OCI-LY3 (cell line): ENCODE measurements around the gene HDAC8.

ENCODE experiments used
- H2AFZ ChIP-seq: fragments of 200-600, 300-600 bp; shearing (Covaris generic); 2 replicates; pipeline ENCODE4 v1.6.0; 2014; ENCODE audit warnings: antibody characterized with exemption, low read depth, low read length
- H3K27ac ChIP-seq: fragments of 200-600, 300-600 bp; sonication (generic); 2 replicates; pipeline ENCODE4 v1.5.1; 2014; ENCODE audit warnings: mild to moderate bottlenecking, low read length, moderate library complexity, mixed read lengths
- H3K27me3 ChIP-seq: fragments of 200-600, 300-600 bp; sonication (generic); 2 replicates; pipeline ENCODE4 v1.6.1; 2014; ENCODE audit warnings: low read depth, low read length, mixed read lengths
- H3K36me3 ChIP-seq: fragments of 200-600, 300-600 bp; sonication (generic); replicated peaks from 2 replicates; pipeline ENCODE3; 2014; ENCODE audit warnings: low read depth, low read length, mixed read lengths
- H3K4me1 ChIP-seq: fragments of 300-600, 200-600 bp; sonication (generic); 2 replicates; pipeline ENCODE4 v1.6.1; 2014; ENCODE audit warnings: low read length, mixed read lengths
- H3K4me2 ChIP-seq: fragments of 200-600, 300-600 bp; sonication (generic); 2 replicates; pipeline ENCODE4 v1.6.1; 2014; ENCODE audit warnings: low read length, mixed read lengths
- H3K4me3 ChIP-seq: fragments of 300-600, 200-600 bp; sonication (generic); 2 replicates; pipeline ENCODE4 v1.5.1; 2014; ENCODE audit warnings: antibody characterized with exemption, mild to moderate bottlenecking, low read length, moderate library complexity
- H3K79me2 ChIP-seq: fragments of 300-600, 200-600 bp; shearing (Covaris generic); 2 replicates; pipeline ENCODE4 v1.6.1; 2014; ENCODE audit warnings: mild to moderate bottlenecking, low read length, mixed read lengths
- H3K9ac ChIP-seq: fragments of 300-600, 200-600 bp; shearing (Covaris generic); 2 replicates; pipeline ENCODE4 v1.6.0; 2014; ENCODE audit warnings: mild to moderate bottlenecking, low read length, moderate library complexity
- H3K9me3 ChIP-seq: fragments of 200-600, 300-600 bp; shearing (Covaris generic); 2 replicates; pipeline ENCODE4 v1.6.1; 2014; ENCODE audit warnings: low read length, mixed read lengths; ENCODE audit not compliant: insufficient read depth
- H4K20me1 ChIP-seq: fragments of 200-600, 300-600 bp; sonication (generic); 2 replicates; pipeline ENCODE4 v1.6.1; 2016; ENCODE audit warnings: low read length, mixed read lengths; ENCODE audit not compliant: insufficient read depth
- EZH2phosphoT487 ChIP-seq: fragments of 200-600 bp; shearing (Covaris generic); IDR thresholded peaks from 2 replicates; pipeline ENCODE4 v1.6.1; 2018; ENCODE audit warnings: antibody characterized with exemption, mixed run types, low read depth
- TF ChIP-seq, protein P1 (sequence below): fragments of 200-600, 300-600 bp; sonication (generic); IDR thresholded peaks from 2 replicates; pipeline ENCODE4 v1.5.1; 2014; ENCODE audit warnings: antibody characterized with exemption, low read length, low read depth

The HDAC8 gene

DNA sequence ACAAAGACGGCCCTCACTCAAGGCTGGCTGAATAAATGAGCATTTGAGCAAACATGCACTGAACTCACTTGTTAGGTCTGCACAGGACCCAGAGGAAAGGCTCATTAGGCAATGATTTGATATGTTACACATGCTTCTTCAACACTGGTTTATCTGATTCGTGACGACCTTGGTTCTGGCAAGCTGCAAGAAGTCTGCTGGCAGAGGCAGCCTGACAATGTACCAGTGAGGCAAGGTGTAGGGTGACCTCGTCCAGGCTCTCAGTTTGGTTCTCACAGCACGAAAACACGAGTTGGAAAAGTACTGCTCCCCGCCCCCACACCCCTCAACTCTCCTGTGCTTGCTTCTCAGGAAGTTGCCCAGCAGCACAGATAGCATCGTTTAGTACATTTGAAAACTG lies 203.8 kb downstream of the HDAC8 start:
- no peak for TF ChIP-seq EZH2phosphoT487
- TF ChIP-seq, protein P1, sequence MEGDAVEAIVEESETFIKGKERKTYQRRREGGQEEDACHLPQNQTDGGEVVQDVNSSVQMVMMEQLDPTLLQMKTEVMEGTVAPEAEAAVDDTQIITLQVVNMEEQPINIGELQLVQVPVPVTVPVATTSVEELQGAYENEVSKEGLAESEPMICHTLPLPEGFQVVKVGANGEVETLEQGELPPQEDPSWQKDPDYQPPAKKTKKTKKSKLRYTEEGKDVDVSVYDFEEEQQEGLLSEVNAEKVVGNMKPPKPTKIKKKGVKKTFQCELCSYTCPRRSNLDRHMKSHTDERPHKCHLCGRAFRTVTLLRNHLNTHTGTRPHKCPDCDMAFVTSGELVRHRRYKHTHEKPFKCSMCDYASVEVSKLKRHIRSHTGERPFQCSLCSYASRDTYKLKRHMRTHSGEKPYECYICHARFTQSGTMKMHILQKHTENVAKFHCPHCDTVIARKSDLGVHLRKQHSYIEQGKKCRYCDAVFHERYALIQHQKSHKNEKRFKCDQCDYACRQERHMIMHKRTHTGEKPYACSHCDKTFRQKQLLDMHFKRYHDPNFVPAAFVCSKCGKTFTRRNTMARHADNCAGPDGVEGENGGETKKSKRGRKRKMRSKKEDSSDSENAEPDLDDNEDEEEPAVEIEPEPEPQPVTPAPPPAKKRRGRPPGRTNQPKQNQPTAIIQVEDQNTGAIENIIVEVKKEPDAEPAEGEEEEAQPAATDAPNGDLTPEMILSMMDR, result no peak
- Histone ChIP-seq H3K27ac (no peak overlapping the region), H2AFZ (no peak overlapping the region), H3K4me1 (peaks cover 14% of the 10 kb centered on the region), H3K9me3 (no peaks in the 10 kb centered on the region), H4K20me1 (no peaks in the 10 kb centered on the region), H3K27me3 (no peaks in the 10 kb centered on the region), H3K36me3 (no peaks in the 10 kb centered on the region), H3K79me2 (no peaks in the 10 kb centered on the region), H3K4me2 (no peak overlapping the region), H3K9ac (no peak overlapping the region), H3K4me3 (no peak overlapping the region)

DNA sequence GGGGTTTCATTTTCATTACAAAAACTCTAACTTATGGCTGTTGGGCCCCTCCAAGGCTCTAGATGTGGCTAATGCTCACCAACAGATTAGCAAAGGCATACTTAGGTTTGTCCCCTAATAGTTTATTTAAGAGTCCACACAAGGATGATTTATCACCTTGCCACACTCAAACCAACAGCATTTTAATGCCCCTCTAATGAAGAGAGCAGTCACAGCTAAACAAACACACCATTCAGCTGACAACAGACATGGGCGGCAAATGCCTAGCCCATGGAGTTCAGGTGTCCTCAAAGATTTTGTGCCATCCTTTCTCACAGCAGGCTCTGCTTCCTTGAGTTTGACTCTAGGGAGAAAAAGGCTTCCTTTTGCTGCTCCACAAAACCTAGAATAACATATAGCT lies 205.1 kb downstream of the HDAC8 start:
- H2AFZ ChIP-seq, result no peak overlapping the region

DNA sequence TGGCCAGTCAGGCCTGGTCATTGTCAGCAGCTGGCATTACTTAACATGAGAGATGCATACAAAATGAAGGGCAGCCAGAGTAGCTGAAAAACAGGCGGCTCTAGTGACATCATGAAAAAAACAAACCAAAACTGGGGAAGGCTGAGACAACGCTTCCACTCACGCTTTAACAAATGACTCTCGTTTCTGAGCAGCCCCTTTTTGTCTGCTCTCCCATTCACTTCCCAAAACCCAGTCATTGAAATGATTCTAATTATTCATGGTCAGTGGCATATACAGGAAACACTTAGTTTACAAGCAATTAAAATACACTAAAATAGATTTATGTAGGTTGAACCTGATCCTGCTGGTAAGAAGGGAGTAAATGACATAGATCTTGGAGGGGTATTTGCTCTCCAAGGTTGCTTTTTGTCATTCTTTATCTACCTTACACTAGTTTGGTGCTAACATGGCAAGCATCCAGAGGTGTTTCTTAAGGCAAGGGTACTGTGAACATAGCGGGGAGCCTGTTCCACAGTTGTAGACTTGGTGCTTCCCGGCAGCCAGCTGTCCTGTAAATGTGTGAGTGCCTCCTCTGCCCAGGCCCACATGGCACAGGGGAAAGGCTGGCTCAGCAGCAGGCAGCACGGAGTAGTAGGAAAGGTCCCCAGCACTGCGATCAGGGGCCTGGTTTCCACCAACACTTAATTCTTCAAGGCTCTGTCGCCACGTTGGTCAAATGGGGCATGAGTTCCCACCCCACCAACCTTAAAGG lies 205.8 kb downstream of the HDAC8 start:
- Histone ChIP-seq H3K27me3 (no peaks in the 10 kb centered on the region), H3K4me2 (no peak overlapping the region), H3K36me3 (no peaks in the 10 kb centered on the region), H3K9ac (no peak overlapping the region), H4K20me1 (no peaks in the 10 kb centered on the region), H3K9me3 (no peaks in the 10 kb centered on the region), H3K4me3 (no peak overlapping the region), H3K27ac (no peak overlapping the region), H3K79me2 (no peaks in the 10 kb centered on the region), H3K4me1 (peaks cover 11% of the 10 kb centered on the region), H2AFZ (no peak overlapping the region)
- TF ChIP-seq, protein P1, result no peak
- no peak for TF ChIP-seq EZH2phosphoT487

More for the DNA sequence above, 205.1 kb downstream of the HDAC8 start:
- Histone ChIP-seq H3K4me2 (no peak overlapping the region), H3K9me3 (no peaks in the 10 kb centered on the region), H3K27ac (no peak overlapping the region), H3K79me2 (no peaks in the 10 kb centered on the region), H4K20me1 (no peaks in the 10 kb centered on the region), H3K36me3 (no peaks in the 10 kb centered on the region), H3K9ac (no peak overlapping the region), H3K4me1 (peaks cover 14% of the 10 kb centered on the region), H3K4me3 (no peak overlapping the region), H3K27me3 (no peaks in the 10 kb centered on the region)
- no peak for TF ChIP-seq EZH2phosphoT487
- TF ChIP-seq, protein P1, result no peak

DNA sequence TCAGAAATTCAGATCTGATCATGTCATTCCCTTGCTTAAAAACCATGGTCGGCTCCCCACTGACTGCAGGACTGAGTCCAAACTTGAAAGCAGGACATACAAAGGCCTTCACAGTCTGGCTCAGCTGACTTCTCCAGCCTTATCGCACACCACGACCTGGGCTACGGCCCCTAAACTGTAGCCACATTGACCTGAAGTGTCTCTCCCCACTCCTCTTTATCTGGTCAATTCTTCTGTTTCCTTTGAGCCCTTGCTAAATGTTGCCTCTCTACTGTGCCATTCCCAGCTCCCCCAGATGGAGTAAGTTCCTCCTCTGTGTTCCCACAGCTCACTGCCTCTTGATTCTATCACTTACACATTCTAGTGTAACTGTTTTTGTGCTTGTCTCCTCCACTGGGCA lies 206.5 kb downstream of the HDAC8 start:
- no peak for TF ChIP-seq EZH2phosphoT487
- TF ChIP-seq, protein P1, result no peak
- H3K27me3 ChIP-seq, result no peaks in the 10 kb centered on the region
- H3K27ac ChIP-seq, result no peak overlapping the region
- no peaks in the 10 kb centered on the region for H3K9me3 ChIP-seq
- no peaks in the 10 kb centered on the region for H3K79me2 ChIP-seq
- H4K20me1 ChIP-seq, result no peaks in the 10 kb centered on the region
- no peak overlapping the region for H3K4me2 ChIP-seq
- H3K9ac ChIP-seq, result no peak overlapping the region
- H3K4me1 ChIP-seq, result peaks cover 4% of the 10 kb centered on the region
- no peaks in the 10 kb centered on the region for H3K36me3 ChIP-seq
- no peak overlapping the region for H2AFZ ChIP-seq
- no peak overlapping the region for H3K4me3 ChIP-seq
